Measurements from ENCODE around the gene AFF2. TPM values are rescaled to one million over a fixed set of nuclear protein-coding genes. Genes with fewer than 3 reads are reported as not detected.

The AFF2 gene
- total and polyA plus RNA-seq, 2 experiments from 2014 or later = 0.31 to 0.54 TPM

DNA sequence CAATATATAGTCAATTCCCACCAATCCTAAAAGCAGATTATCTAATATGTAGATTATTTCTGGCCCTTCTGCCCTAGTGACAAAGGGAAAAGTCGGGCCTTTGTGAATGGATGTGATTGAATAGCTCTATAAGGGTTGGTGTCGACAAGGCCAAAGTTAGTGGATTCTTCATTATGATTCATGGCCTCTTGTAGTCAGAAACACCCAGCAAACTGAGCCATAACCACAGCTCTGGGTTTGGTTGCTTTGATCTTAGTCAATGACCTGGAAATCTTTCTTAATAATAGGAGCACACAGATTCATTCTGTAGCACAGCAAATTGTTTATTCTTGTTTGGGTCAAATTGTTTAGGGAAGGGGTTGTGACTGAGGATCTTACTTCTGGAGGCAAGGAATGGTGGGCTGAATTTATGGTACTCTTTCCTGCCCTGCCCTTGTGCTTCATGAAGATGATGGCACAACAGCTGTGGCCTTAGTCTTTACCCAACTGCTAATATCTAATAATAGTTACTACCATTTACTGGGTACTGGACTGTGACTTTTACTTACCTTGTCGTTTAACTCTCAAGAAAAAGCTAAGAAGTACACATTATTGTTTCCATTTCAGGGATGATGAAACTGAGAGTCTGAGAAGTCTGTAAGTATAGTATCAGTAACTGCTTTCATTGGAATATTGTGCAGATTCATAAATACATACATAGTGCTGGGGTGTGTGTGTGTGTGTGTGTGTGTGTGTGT lies 74.0 kb downstream of the AFF2 start:
- H3K4me1 ChIP-seq (ENCODE audit: insufficient read depth) = no peaks in the 10 kb centered on the region

DNA sequence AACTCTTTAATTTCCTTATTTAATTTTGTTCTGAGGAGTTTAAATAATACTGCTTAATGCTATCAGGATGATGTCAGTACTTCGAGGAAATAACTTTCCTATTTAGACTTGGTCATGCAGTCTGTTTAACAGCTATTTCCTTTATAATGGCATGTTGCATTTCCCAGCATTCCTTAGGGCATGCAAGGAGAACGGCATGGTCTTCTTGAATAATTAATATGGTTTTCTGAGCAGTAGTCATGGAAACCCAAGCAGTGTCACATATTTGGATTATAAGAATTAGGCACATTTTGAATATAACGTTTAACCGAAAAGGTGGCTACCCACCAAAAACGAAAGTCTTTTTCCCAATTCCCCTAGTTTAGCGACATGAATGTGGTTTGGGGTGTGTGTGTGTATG lies 76.0 kb downstream of the AFF2 start:
- H3F3A ChIP-seq (ENCODE audit: insufficient read depth) = no peaks in the 10 kb centered on the region
- DNase-seq = no peak
- H3K9me2 ChIP-seq (ENCODE audit: insufficient read depth) = no peaks in the 10 kb centered on the region
- no peak for TF ChIP-seq EZH2phosphoT487 (IDR thresholded peaks at IDR 0.05; ENCODE audit: insufficient read depth, low read depth)
- no peak for TF ChIP-seq EZH2 (IDR thresholded peaks at IDR 0.05; ENCODE audit: insufficient read depth, poor library complexity, severe bottlenecking)
- H3K4me2 ChIP-seq (ENCODE audit: unreplicated experiment) = no peak overlapping the region
- no peaks in the 10 kb centered on the region for H3K27me3 ChIP-seq (replicated peaks; ENCODE audit: insufficient read depth)
- no peak overlapping the region for H3K27ac ChIP-seq
- H3K4me3 ChIP-seq = no peak overlapping the region
- H3K9me3 ChIP-seq (ENCODE audit: low read depth) = no peaks in the 10 kb centered on the region
- in situ Hi-C loops (cut with MboI) = no loop called here
- no peaks in the 10 kb centered on the region for H4K20me1 ChIP-seq (ENCODE audit: insufficient read depth)
- H2AFZ ChIP-seq = no peak overlapping the region
- H3K36me3 ChIP-seq (ENCODE audit: low read depth) = no peaks in the 10 kb centered on the region
- H3K9ac ChIP-seq = no peak overlapping the region
- WGBS, 2 experiments (ENCODE audit: low coverage in 1 of 2, low lambda C conversion rate in 2 of 2, missing lambda C conversion rate in 2 of 2) = 87 to 92% methylated on average over 6 of the region's 6 CpGs
- H3K4me1 ChIP-seq (ENCODE audit: insufficient read depth) = no peaks in the 10 kb centered on the region
- no peaks in the 10 kb centered on the region for H3K79me2 ChIP-seq (ENCODE audit: insufficient read depth)

More for the DNA sequence above, 74.0 kb downstream of the AFF2 start:
- H2AFZ ChIP-seq = no peak overlapping the region
- no peaks in the 10 kb centered on the region for H3K9me2 ChIP-seq (ENCODE audit: insufficient read depth)
- no peaks in the 10 kb centered on the region for H3K36me3 ChIP-seq (ENCODE audit: low read depth)
- no peaks in the 10 kb centered on the region for H3F3A ChIP-seq (ENCODE audit: insufficient read depth)
- H3K4me3 ChIP-seq = no peak overlapping the region
- no peaks in the 10 kb centered on the region for H3K27me3 ChIP-seq (replicated peaks; ENCODE audit: insufficient read depth)
- TF ChIP-seq EZH2 (IDR thresholded peaks at IDR 0.05; ENCODE audit: insufficient read depth, poor library complexity, severe bottlenecking) (no peak), EZH2phosphoT487 (IDR thresholded peaks at IDR 0.05; ENCODE audit: insufficient read depth, low read depth) (no peak)
- H3K9me3 ChIP-seq (ENCODE audit: low read depth) = no peaks in the 10 kb centered on the region
- in situ Hi-C loops (cut with MboI) = no loop called here
- H3K9ac ChIP-seq = no peak overlapping the region
- no peaks in the 10 kb centered on the region for H4K20me1 ChIP-seq (ENCODE audit: insufficient read depth)
- H3K4me2 ChIP-seq (ENCODE audit: unreplicated experiment) = no peak overlapping the region
- H3K27ac ChIP-seq = no peak overlapping the region
- DNase-seq = peak; percentile 22
- WGBS, 2 experiments (ENCODE audit: low coverage in 1 of 2, low lambda C conversion rate in 2 of 2, missing lambda C conversion rate in 2 of 2) = 66 to 75% methylated on average over 3 of the region's 3 CpGs
- no peaks in the 10 kb centered on the region for H3K79me2 ChIP-seq (ENCODE audit: insufficient read depth)

DNA sequence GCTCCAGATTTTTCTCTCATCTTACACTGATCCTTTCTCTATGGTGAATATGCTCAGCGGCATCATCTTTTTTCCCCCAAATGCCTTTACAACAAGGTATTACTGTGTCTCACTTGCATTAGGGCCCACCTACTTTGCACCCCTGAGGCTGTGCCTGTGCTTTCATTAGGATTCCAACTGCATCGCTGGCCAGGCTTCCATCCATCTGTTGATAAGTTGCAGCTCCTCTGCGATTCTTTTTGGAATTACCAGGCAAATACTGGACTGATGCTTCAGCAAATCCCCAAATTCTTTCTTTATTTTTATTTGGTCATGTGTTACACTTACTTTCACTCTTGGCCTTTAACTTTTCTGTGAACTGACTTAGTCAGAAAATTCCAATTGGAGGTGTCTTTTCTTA lies 77.3 kb downstream of the AFF2 start:
- Histone ChIP-seq H4K20me1 (ENCODE audit: insufficient read depth) (no peaks in the 10 kb centered on the region), H3K27ac (no peak overlapping the region), H3F3A (ENCODE audit: insufficient read depth) (no peaks in the 10 kb centered on the region), H3K4me1 (ENCODE audit: insufficient read depth) (no peaks in the 10 kb centered on the region), H3K4me3 (no peak overlapping the region), H3K79me2 (ENCODE audit: insufficient read depth) (no peaks in the 10 kb centered on the region), H3K9me2 (ENCODE audit: insufficient read depth) (no peaks in the 10 kb centered on the region), H3K9ac (no peak overlapping the region), H3K4me2 (ENCODE audit: unreplicated experiment) (no peak overlapping the region), H3K9me3 (ENCODE audit: low read depth) (no peaks in the 10 kb centered on the region), H3K36me3 (ENCODE audit: low read depth) (no peaks in the 10 kb centered on the region), H2AFZ (no peak overlapping the region), H3K27me3 (replicated peaks; ENCODE audit: insufficient read depth) (no peaks in the 10 kb centered on the region)
- WGBS, 2 experiments (ENCODE audit: low coverage in 1 of 2, low lambda C conversion rate in 2 of 2, missing lambda C conversion rate in 2 of 2) = 8 to 16% methylated on average over 2 to 3 of the region's 3 CpGs
- DNase-seq = peak; percentile 9
- TF ChIP-seq EZH2 (IDR thresholded peaks at IDR 0.05; ENCODE audit: insufficient read depth, poor library complexity, severe bottlenecking) = no peak
- TF ChIP-seq EZH2phosphoT487 (IDR thresholded peaks at IDR 0.05; ENCODE audit: insufficient read depth, low read depth) = no peak
- in situ Hi-C loops (cut with MboI) = no loop called here

- Histone ChIP-seq H3K4me2 (ENCODE audit: unreplicated experiment) (no peak overlapping the region), H3K79me2 (ENCODE audit: insufficient read depth) (no peaks in the 10 kb centered on the region), H3K36me3 (ENCODE audit: low read depth) (no peaks in the 10 kb centered on the region), H3K4me1 (ENCODE audit: insufficient read depth) (no peaks in the 10 kb centered on the region), H3K9me3 (ENCODE audit: low read depth) (no peaks in the 10 kb centered on the region), H4K20me1 (ENCODE audit: insufficient read depth) (no peaks in the 10 kb centered on the region), H3K4me3 (no peak overlapping the region), H3F3A (ENCODE audit: insufficient read depth) (no peaks in the 10 kb centered on the region), H3K27me3 (replicated peaks; ENCODE audit: insufficient read depth) (no peaks in the 10 kb centered on the region), H3K9ac (no peak overlapping the region), H3K27ac (no peak overlapping the region), H2AFZ (no peak overlapping the region), H3K9me2 (ENCODE audit: insufficient read depth) (no peaks in the 10 kb centered on the region)
- no peak for DNase-seq
- no peak for TF ChIP-seq EZH2 (IDR thresholded peaks at IDR 0.05; ENCODE audit: insufficient read depth, poor library complexity, severe bottlenecking)
- TF ChIP-seq EZH2phosphoT487 (IDR thresholded peaks at IDR 0.05; ENCODE audit: insufficient read depth, low read depth) = no peak
- in situ Hi-C loops (cut with MboI) = no loop called here
- 75 to 100% methylated on average over 1 of the region's 1 CpG for WGBS, 2 experiments (ENCODE audit: low coverage in 1 of 2, low lambda C conversion rate in 2 of 2, missing lambda C conversion rate in 2 of 2)
Observed at GRCh38 chrX:148580016-148580415, 79.6 kb downstream of the AFF2 start.
